ENCODE results near the gene CRYBG3.

- no peak for TF ChIP-seq REST (IDR thresholded peaks at IDR 0.05; ENCODE audit: low read depth)
- no peak for TF ChIP-seq YY1 (IDR thresholded peaks at IDR 0.05; ENCODE audit: low read depth)
- TF ChIP-seq TEAD4 (IDR thresholded peaks at IDR 0.05), result no peak
- TF ChIP-seq EP300 (IDR thresholded peaks at IDR 0.05; ENCODE audit: borderline replicate concordance), result no peak
- no peak for TF ChIP-seq TAF1 (IDR thresholded peaks at IDR 0.05; ENCODE audit: low read depth)
Observed at GRCh38 chr3:97935842-97936241, 114.0 kb downstream of the CRYBG3 start.
